Coronary artery (tissue), 2 donors: ENCODE measurements around the gene MAST2.

Experiments used
- DNase-seq: peaks from one replicate; pipeline ENCODE4 v3.0.0-alpha.2; 2017; ENCODE audit warnings: low spot score
- H3K27ac ChIP-seq, 2 donors: fragments of 200-600 bp; sonication (generic); one replicate each; pipeline ENCODE4 v1.5.1; 2016 to 2019
- H3K4me3 ChIP-seq: fragments of 200-600 bp; sonication (generic); 2 replicates; pipeline ENCODE4 v1.5.1; 2016; ENCODE audit warnings: mild to moderate bottlenecking, moderate library complexity
- TF ChIP-seq, protein P1 (sequence below): fragments of 200-600 bp; sonication (generic); IDR thresholded peaks from one replicate; pipeline ENCODE4 v1.5.1; 2019; ENCODE audit warnings: antibody characterized with exemption

MAST2 gene

DNA sequence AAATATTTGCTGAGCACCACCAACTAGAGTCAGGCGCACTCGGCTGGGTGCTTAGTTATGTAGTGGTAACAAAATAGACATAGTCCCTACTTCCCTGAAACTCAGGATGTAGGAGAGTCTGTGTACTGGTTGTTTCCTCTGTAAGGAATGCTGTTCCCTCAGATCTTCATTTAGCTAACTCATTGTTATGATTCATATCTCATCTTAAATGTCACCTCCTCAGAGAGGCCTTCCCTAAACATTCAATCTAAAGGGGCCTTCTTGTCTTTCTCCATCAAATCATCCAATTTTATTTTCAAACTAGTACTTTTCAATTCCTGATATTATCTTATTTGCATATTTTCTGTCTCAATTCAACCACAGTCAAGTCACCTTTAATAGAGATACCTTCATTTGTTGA lies 196.1 kb downstream of the MAST2 start:
- TF ChIP-seq, protein P1, sequence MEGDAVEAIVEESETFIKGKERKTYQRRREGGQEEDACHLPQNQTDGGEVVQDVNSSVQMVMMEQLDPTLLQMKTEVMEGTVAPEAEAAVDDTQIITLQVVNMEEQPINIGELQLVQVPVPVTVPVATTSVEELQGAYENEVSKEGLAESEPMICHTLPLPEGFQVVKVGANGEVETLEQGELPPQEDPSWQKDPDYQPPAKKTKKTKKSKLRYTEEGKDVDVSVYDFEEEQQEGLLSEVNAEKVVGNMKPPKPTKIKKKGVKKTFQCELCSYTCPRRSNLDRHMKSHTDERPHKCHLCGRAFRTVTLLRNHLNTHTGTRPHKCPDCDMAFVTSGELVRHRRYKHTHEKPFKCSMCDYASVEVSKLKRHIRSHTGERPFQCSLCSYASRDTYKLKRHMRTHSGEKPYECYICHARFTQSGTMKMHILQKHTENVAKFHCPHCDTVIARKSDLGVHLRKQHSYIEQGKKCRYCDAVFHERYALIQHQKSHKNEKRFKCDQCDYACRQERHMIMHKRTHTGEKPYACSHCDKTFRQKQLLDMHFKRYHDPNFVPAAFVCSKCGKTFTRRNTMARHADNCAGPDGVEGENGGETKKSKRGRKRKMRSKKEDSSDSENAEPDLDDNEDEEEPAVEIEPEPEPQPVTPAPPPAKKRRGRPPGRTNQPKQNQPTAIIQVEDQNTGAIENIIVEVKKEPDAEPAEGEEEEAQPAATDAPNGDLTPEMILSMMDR: no peak
- H3K27ac ChIP-seq: no peak overlapping the region
- DNase-seq: no peak
- no peak overlapping the region for H3K4me3 ChIP-seq

DNA sequence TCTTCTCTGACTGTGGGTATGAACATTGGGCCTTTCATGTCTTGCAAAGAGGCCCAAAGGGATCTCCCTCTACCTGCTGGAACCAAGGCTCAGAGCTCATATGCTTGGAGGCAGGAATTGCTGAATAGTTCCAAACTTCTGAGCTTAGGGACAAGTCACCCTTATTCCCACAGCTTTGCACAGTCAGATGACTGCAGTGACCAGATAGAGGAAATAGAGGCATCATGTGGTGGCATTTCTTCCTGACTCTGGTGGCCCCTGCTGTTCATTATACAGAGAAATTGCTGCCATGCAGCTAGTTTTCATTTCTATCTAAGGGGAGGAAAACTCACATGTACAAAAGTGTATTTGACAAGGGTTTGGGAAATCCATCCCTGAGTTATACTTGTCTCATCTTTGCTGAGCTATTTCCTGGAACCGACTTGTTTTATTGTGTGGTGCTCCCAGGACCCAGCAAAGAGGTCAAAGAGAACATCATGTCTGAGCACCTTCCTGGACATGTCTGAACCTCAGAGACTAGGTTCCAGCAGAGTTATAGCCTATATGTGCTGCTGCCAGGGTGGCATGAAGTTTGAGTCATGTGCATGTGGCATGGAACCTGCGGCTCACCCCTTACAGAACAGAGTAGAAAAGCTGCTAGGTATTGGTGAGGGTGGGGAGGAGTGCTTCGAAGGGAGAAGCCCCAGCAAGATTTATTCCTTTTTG lies 197.8 kb downstream of the MAST2 start:
- no peak overlapping the region for H3K4me3 ChIP-seq
- no peak for DNase-seq
- no peak overlapping the region for H3K27ac ChIP-seq
- TF ChIP-seq, protein P1: no peak

DNA sequence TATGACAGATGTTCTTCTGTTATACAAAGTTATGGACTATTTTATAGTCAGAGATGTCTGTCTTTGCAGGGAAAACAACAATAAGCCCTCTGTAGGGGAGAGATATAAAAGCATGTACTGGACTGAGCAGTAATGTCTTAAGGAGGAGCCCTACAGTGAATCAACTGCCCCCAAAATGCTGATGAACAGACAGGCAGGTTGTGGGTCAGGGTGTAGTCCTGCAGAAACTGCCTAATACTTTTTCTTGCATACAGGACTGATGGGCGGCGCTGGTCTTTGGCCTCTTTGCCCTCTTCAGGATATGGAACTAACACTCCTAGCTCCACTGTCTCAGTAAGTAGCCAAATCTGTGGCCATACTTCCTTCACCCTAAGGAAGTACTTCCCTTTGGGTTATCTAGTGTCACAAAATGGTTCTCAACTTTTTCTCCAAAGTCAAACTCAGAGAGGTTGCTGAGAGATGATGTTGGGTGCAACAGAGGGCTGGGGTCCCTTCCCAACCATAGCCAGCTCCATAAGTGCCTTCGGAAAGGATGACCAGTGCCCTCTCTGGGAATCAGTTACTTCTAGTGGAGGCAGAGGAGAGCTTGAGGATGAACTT lies 199.2 kb downstream of the MAST2 start:
- H3K27ac ChIP-seq: no peak overlapping the region
- TF ChIP-seq, protein P1: no peak
- H3K4me3 ChIP-seq: no peak overlapping the region
- no peak for DNase-seq

DNA sequence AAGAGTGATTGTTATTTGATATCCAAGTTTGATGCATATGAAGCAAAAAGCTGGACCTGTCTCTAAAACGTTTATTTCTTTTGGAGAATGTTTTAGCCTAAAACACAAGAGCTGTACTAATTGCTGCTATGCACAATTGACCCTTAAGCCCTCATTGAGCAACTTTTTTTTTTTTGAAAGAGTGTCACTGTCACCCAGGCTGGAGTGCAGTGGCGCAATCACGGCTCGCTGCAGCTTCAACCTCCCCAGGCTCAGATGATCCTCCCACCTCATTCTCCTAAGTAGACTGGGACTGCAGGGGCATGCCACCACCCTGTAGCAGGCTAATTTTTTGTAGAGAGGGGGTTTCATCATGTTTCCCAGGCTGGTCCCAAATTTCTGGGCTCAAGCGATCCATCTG lies 199.9 kb downstream of the MAST2 start:
- DNase-seq: no peak
- Histone ChIP-seq H3K27ac (no peak overlapping the region), H3K4me3 (no peak overlapping the region)
- TF ChIP-seq, protein P1: no peak

DNA sequence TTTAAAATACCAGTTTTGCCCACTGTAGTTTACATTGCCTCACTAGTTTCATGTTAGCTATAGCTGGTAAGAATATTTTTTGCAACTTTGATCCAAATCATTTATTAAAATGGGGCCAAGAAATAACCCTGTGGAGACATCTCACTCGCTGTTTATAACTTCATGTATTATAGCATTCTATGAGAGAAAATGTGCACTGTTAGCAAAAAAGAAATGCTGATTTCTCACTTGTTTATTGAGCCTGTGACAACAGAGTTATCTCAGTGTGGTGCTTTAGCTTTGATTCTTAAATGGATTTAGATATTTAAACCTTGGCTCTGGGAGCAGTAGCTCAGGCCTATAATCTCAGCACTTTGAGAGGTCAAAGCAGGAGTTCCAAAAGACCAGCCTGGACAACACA lies 201.1 kb downstream of the MAST2 start:
- TF ChIP-seq, protein P1: no peak

DNA sequence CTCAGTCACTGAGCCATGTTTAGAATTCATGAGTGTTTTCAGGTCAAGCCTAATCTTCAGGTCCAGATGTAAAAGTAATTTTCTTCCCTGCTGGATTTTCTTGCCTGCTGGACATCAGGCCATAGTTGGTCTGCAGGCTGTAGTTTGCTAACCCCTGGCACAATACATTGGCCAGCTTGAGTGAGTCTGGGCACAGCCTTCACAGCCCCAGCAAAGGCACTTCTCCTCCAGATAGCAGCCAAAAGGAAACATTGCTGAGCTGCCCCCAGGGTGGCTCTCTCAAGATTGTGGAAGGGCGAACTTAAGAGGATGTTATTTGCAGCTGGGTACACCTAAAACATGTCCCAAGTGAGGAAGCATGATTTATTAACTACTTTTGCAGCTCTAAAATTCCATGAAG lies 202.2 kb downstream of the MAST2 start:
- no peak overlapping the region for H3K27ac ChIP-seq
- H3K4me3 ChIP-seq: no peak overlapping the region
- TF ChIP-seq, protein P1: no peak
- DNase-seq: no peak

More for the DNA sequence above, 201.1 kb downstream of the MAST2 start:
- no peak overlapping the region for H3K4me3 ChIP-seq
- no peak for DNase-seq
- H3K27ac ChIP-seq: no peak overlapping the region

DNA sequence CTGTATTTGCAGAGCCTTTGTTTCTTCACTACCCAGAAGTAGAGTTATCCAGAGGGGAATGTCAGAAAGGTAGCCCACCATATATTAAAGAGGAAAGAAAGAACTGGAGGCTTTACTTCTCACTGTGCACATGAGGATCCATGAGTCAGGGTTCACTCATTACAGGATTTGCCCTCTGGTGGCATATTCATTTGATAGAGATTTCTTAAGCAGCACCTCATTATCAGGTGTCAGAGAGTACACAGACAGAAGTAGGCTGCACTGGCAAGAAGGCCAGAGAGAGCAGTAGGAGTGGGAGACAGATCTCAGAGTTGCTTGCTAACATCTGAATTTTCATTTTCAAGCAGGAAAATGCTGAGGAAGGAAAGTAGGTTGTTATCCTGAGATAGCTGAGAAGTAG lies 205.2 kb downstream of the MAST2 start:
- TF ChIP-seq, protein P1: no peak
- Histone ChIP-seq H3K27ac (no peak overlapping the region), H3K4me3 (no peak overlapping the region)
- DNase-seq: peak; percentile 7
